Effector memory CD8-positive, alpha-beta T cell (primary cell): ENCODE measurements around the gene SDF2L1.
"Not testable (repeated sequence)": the region's sequence is repeated elsewhere in the genome, so short reads cannot be mapped to it uniquely, and the experiment has no call there.

ENCODE experiments used
- ATAC-seq: fragments of 150-1000 bp; cut with Tn5 transposase; replicated peaks from 2 replicates; pipeline ENCODE4 v1.10.0; 2021; ENCODE audit warnings: mild to moderate bottlenecking, moderate library complexity
- DNase-seq, 3 experiments: peaks; one replicate each; pipeline ENCODE4 v3.0.0; 2021
- H3K27ac Mint-ChIP-seq, 2 donors: one replicate each; pipeline ENCODE4 v1.8.0; 2022; ENCODE audit warnings: mild to moderate bottlenecking in 2 of 2, mixed read lengths in 2 of 2, moderate library complexity in 2 of 2
- H3K27me3 Mint-ChIP-seq, 2 donors: one replicate each; pipeline ENCODE4 v1.8.0; 2022; ENCODE audit warnings: mixed read lengths in 2 of 2
- H3K36me3 Mint-ChIP-seq: one replicate; pipeline ENCODE4 v1.8.0; 2022; ENCODE audit warnings: mild to moderate bottlenecking, moderate library complexity, mixed read lengths; ENCODE audit not compliant: insufficient read depth
- H3K4me1 Mint-ChIP-seq, 2 donors: one replicate each; pipeline ENCODE4 v1.8.0; 2022; ENCODE audit warnings: low read depth in 2 of 2, mixed read lengths in 2 of 2
- H3K4me3 Mint-ChIP-seq, 2 donors: one replicate each; pipeline ENCODE4 v1.8.0; 2022; ENCODE audit warnings: mild to moderate bottlenecking in 2 of 2, mixed read lengths in 2 of 2, moderate library complexity in 2 of 2
- H3K9me3 Mint-ChIP-seq, 2 donors: one replicate each; pipeline ENCODE4 v1.8.0; 2022; ENCODE audit warnings: mixed read lengths in 2 of 2

The SDF2L1 gene

DNA sequence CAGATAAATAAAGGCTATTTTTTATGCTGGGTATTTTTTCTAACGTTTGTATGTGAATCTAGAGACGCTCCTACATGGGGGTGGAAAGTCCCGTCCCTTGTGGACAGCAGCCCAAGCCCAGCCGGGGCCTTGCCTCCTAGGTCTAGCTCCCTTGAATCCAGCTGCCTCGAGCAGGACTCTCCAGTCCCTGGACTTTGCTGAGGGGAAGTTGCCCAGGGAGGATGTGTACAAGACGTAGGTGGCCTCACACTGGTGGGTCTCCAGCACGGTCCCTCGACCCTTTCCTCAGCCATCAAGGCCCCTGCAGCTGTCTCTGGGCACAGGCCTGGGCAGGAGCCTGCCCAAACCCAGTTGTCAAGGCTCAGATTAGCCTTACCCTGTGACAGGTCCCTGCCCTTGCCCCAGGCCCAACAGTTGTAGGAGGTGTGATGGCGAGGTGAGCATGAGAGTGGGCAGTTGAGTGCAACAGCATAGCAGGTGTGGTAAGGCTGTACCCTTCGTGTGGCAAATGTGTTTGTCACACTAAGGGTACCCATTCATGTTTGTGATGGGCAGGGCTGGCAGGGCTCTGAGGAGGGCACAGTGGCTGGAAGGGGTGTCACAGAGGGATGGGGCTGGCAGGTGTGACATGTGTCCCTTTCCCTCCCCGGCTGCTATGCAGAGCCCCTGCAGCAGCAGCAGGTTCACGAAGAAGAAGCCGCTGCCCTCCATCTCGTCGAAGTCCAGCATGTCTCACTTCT lies 6.2 kb upstream of the SDF2L1 start:
- no peaks in the 10 kb centered on the region for H3K9me3 Mint-ChIP-seq

DNA sequence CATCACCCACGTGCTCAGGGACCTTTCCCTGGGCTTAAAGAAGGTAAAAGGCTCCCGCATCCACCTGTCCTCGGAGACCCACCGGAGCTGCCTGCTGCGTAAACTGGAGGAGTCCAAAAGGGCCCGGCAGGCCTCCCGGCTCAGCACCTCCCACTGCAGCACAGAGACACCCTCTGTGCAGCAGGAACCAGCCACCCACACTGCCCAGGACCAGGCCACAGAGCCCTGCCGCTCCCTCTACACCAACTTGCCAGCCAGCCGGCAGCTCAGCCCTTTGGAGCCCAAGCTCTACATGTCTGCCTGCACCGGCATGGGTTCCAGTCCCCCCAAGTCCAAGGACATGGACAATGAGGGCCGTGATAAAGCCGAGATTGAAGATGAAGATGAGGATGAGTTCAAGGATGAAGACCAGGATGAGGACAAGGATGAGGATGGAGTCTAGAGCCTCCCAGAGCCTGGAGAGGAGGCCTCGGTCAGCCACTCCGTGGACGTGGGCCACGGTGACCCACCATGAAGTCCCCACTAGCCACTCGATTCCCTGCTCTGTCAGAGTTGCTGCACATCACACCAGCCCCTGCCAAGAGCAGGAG lies 5.4 kb upstream of the SDF2L1 start:
- no peak for ATAC-seq
- no peak for DNase-seq
- H3K27ac Mint-ChIP-seq: no peak overlapping the region
- H3K4me3 Mint-ChIP-seq: no peak overlapping the region
- no peaks in the 10 kb centered on the region for H3K27me3 Mint-ChIP-seq
- no peaks in the 10 kb centered on the region for H3K9me3 Mint-ChIP-seq
- peaks cover 8 to 10% of the 10 kb centered on the region in 2 donors for H3K4me1 Mint-ChIP-seq
- H3K36me3 Mint-ChIP-seq: no peaks in the 10 kb centered on the region

More for the DNA sequence above, 6.2 kb upstream of the SDF2L1 start:
- Mint-ChIP-seq H3K36me3 (no peaks in the 10 kb centered on the region), H3K27me3 (no peaks in the 10 kb centered on the region), H3K27ac (no peak overlapping the region), H3K4me3 (no peak overlapping the region), H3K4me1 (peaks cover 7 to 9% of the 10 kb centered on the region in 2 donors)
- DNase-seq: no peak
- ATAC-seq: no peak

DNA sequence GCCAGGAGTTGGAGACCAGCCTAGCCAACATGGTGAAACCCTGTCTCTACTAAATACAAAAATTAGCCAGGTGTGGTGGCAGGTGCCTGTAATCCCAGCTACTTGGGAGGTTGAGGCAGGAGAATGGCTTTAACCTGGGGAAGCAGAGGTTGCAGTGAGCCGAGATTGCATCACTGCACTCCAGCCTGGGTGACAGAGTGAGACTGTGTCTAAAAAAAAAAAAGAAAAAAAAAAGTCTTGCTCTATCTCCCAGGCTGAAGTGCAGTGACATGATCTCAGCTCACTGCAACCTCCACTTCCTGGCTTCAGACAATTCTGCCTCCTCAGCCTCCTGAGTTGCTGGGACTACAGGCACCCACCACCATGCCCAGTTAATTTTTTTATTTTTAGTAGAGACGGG lies 4.7 kb upstream of the SDF2L1 start:
- H3K36me3 Mint-ChIP-seq, ATAC-seq, DNase-seq, H3K9me3 Mint-ChIP-seq, H3K4me3 Mint-ChIP-seq, H3K27ac Mint-ChIP-seq, H3K27me3 Mint-ChIP-seq: not testable (repeated sequence)
- H3K4me1 Mint-ChIP-seq: peaks cover 9 to 11% of the 10 kb centered on the region in 2 donors

DNA sequence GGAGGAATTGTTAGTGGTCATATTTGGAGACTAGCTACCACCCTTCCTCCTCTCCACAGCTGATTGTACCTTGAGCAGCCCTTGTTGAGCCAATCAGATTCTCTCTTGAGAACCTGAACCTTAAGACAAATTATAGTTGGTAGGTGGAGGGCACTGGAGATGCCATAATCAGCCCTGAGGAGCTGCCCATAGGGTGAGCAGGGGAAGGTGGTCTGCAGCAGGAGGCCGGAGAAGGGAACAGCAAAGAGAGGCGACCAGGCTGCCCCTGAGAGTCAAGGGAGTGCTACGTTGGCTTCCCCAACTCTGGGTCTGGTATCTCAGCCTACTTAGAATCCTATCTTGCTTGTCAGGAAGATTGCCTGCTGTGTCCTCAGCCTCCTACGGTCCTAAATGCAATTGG lies 2.7 kb upstream of the SDF2L1 start:
- H3K4me3 Mint-ChIP-seq: no peak overlapping the region

DNA sequence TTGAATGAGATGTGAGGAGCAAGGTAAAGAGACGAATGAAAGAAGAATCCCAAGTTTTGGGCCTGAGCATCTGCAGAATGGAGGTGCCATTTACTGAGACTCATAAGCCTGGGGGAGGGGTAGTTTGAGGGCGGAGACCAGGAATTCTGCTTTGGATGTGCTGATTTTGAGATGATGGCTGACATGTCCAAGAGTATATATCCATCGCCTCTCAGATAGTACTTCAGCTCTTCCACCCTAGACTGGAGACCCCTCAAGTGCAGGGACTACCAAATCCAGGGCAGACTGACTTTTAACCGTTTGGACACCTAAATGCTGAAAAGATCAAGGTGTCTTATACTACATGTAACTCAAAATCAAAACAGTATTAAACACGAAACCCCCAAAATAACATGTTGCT lies 1.3 kb upstream of the SDF2L1 start:
- Mint-ChIP-seq H3K27me3 (no peaks in the 10 kb centered on the region), H3K4me1 (peaks cover 16 to 18% of the 10 kb centered on the region in 2 donors), H3K27ac (no peak overlapping the region), H3K4me3 (no peak overlapping the region), H3K36me3 (peaks cover 28% of the 10 kb centered on the region), H3K9me3 (no peaks in the 10 kb centered on the region)
- ATAC-seq (no peak), DNase-seq (no peak)

More for the DNA sequence above, 2.7 kb upstream of the SDF2L1 start:
- ATAC-seq (no peak), DNase-seq (no peak)
- Mint-ChIP-seq H3K27ac (no peak overlapping the region), H3K4me1 (peaks cover 16 to 18% of the 10 kb centered on the region in 2 donors), H3K9me3 (no peaks in the 10 kb centered on the region), H3K36me3 (peaks cover 20% of the 10 kb centered on the region), H3K27me3 (no peaks in the 10 kb centered on the region)

DNA sequence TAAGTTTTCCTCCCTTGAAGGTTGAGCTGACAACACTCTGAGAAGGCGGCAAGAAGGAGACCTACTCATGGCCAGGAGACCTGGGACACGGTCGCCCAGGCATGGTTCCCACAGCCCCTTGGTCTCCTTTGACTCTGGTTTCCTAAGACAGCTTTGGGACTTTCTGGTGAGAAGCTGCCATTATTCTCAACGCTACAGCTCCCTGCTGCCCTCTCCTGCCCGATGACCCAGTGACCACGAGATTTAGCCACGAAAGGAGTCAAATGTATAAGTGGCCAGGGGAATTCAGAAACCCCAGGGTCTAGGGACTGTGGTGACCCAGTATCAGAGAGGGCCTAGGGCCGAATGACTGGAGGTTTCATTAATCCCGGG lies 699 bp upstream of the SDF2L1 start:
- Mint-ChIP-seq H3K4me3 (peak overlapping the region; percentile 72), H3K27me3 (no peaks in the 10 kb centered on the region), H3K36me3 (peaks cover 34% of the 10 kb centered on the region), H3K27ac (peak overlapping the region; percentile 75 to 89), H3K4me1 (peaks cover 19 to 21% of the 10 kb centered on the region in 2 donors), H3K9me3 (no peaks in the 10 kb centered on the region)
- ATAC-seq (no peak), DNase-seq (no peak)

DNA sequence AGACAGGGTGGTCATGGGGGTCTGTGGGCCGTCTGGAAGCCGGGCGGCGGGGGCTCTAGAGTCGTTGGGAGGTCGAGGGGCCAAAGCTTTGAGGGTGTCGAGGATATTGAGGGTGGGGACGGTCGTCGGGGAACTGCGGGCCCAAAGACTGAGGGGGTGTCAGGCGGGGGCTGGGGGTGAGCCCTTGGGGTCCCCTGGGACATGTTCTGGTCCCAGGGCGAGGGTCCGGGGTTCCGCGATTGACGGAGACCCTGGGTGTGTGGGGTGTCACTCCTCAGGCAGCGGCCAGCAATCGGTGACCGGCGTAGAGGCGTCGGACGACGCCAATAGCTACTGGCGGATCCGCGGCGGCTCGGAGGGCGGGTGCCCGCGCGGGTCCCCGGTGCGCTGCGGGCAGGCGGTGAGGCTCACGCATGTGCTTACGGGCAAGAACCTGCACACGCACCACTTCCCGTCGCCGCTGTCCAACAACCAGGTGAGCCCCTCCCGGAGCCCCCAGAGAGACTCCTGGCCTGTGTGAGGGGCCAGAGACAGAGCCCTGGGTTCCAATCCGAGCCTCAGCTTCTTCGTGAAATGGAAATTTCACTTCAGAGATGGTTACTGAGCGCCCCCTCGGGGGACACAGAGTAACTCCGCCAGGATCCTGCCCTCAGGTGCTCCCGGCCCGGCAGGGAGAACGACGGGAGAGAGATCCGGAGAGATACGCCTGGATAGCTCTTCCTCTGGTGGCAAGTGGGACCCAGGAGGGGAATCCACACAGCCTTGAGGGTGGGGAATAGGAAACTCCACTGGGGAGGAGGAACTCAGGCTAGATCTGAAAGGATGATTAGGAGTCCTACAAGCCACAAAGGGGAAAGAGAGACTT lies 714 bp downstream of the SDF2L1 start:
- Mint-ChIP-seq H3K36me3 (peaks cover 39% of the 10 kb centered on the region), H3K4me1 (peaks cover 20 to 26% of the 10 kb centered on the region in 2 donors), H3K27ac (peak overlapping the region; percentile 75 to 89), H3K9me3 (no peaks in the 10 kb centered on the region), H3K4me3 (peak overlapping the region; percentile 72), H3K27me3 (no peaks in the 10 kb centered on the region)
- ATAC-seq (no peak), DNase-seq (peak; percentile 38 to 55 (median 44))

DNA sequence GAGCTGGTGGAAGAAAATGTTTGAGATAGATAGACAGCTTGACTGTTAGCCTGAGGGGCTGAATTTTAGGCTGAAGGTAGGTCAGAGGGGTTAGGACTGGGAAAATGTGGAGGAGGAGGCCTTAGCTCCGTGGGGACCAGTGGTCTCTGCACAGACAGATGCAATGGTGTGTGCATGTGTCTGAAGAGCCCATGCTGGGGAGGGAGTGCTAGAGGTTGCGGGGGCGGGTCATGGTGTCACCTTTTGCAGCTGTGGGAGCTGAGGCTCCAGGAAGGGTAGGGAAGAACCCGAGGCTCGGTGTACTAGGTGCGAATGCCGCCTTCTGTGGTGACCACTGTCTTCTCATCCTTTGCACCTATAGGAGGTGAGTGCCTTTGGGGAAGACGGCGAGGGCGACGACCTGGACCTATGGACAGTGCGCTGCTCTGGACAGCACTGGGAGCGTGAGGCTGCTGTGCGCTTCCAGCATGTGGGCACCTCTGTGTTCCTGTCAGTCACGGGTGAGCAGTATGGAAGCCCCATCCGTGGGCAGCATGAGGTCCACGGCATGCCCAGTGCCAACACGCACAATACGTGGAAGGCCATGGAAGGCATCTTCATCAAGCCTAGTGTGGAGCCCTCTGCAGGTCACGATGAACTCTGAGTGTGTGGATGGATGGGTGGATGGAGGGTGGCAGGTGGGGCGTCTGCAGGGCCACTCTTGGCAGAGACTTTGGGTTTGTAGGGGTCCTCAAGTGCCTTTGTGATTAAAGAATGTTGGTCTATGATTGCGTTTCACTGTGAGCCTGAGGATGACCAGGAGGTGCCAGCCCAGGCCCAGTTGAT lies 1.6 kb downstream of the SDF2L1 start:
- no peak for ATAC-seq
- peak overlapping the region; percentile 16 to 89 for H3K27ac Mint-ChIP-seq
- peaks cover 20 to 26% of the 10 kb centered on the region in 2 donors for H3K4me1 Mint-ChIP-seq

DNA sequence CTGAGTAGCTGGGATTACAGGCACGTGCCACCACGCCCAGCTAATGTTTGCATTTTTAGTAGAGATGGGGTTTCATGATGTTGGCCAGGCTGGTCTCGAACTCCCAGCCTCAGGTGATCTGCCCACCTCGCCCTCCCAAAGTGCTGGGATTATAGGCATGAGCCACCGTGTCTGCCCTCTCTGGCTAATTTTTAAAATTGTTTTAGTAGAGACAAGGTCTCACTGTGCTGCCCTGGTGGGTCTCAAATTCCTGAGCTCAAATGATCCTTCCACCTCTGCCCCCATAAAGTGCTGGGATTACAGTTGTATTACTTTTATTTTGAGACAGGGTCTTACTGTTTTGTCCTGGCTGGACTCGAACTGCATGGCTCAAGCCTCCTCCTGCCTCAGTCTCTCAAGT lies 3.4 kb downstream of the SDF2L1 start:
- not testable (repeated sequence) for ATAC-seq, H3K27me3 Mint-ChIP-seq, DNase-seq, H3K9me3 Mint-ChIP-seq, H3K27ac Mint-ChIP-seq, H3K4me3 Mint-ChIP-seq
- H3K4me1 Mint-ChIP-seq: peaks cover 20 to 26% of the 10 kb centered on the region in 2 donors
- H3K36me3 Mint-ChIP-seq: peaks cover 42% of the 10 kb centered on the region

More for the DNA sequence above, 1.6 kb downstream of the SDF2L1 start:
- peaks cover 39% of the 10 kb centered on the region for H3K36me3 Mint-ChIP-seq
- H3K9me3 Mint-ChIP-seq: no peaks in the 10 kb centered on the region
- H3K4me3 Mint-ChIP-seq: peak overlapping the region; percentile 72
- DNase-seq: no peak
- H3K27me3 Mint-ChIP-seq: no peaks in the 10 kb centered on the region

DNA sequence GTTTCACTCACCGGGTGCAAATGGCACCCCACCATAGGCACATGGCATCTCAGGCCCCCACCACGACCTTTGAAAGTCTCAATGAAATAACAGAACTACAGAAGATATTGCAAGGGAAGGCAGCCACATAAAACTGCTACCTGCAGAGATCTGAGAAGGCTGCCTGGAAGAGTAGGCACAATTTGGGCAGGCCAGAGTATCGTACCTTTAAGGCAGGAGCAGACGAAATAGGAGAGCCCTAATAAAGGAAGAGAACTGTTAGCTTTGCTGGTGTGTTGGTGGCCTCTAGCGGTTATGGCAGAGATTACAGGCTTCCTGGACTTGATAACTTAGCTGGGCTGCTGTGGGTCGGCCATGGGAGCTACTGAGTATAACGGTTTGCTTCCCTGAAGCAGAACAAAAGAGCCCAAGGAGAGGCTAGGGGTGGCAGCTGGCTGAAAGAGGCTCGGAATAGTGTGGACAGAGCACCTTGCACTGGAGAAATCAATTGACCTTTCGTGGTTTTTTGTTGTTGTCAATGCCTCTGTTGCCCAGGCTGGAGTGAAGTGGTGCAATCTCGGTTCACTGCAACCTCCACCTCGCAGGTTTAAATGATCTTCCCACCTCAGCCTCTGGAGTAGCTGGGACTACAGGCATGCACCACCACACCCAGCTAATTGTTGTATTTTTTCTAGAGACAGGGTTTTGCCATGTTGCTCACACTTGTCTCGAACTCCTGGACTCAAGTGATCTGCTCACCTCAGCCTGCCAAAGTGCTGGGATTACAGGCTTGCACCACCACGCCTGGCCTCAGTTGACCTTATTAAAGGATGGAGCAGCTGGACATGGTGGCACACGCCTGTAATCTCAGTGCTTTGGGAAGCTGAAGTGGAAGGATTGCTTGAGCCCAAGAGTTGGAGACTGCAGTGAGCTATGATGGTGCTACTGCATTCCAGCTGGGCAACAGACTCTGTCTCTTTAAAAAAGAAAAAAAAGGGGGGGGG lies 4.8 kb downstream of the SDF2L1 start:
- DNase-seq: peak; percentile 74 to 80 (median 75)

DNA sequence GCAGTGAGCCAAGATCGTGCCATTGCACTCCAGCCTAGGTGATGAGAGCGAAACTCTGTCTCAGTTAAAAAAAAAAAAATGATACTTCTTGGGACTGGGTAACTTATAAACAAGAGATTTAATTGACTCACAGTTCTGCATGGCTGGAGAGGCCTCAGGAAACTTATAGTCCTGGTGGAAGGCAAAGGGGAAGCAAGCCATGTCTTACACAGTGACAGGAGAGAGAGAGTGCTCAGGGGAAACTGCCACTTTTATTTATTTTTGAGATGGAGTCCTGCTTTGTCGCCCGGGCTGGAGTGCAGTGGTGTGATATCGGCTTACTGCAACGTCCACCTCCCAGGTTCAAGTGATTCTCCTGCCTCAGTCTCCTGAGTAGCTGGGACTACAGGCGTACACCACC lies 8.2 kb downstream of the SDF2L1 start:
- ATAC-seq (no peak), DNase-seq (no peak)
- Mint-ChIP-seq H3K36me3 (peaks cover 16% of the 10 kb centered on the region), H3K4me1 (peaks cover 18 to 20% of the 10 kb centered on the region in 2 donors), H3K27me3 (no peaks in the 10 kb centered on the region), H3K9me3 (no peaks in the 10 kb centered on the region), H3K27ac (no peak overlapping the region), H3K4me3 (peak overlapping the region; percentile 20 to 89)

More for the DNA sequence above, 4.8 kb downstream of the SDF2L1 start:
- peak; percentile 23 for ATAC-seq
- Mint-ChIP-seq H3K9me3 (no peaks in the 10 kb centered on the region), H3K27me3 (no peaks in the 10 kb centered on the region), H3K4me1 (peaks cover 25 to 32% of the 10 kb centered on the region in 2 donors), H3K4me3 (no peak overlapping the region), H3K36me3 (peaks cover 41% of the 10 kb centered on the region), H3K27ac (peak overlapping the region in 1 of 2 donors; percentile 26)
